Ovary (tissue), 3 donors: ENCODE measurements around the gene CCDC148.

Experiments
- CTCF ChIP-seq, 3 donors: fragments of 450-650 bp in 2 of 3; fragments of 200-600 bp in 1 of 3; IDR thresholded peaks; one replicate each; pipeline versions ENCODE4 v1.5.1 to v1.8.0; 2016 to 2022; ENCODE audit warnings: antibody characterized with exemption in 3 of 3, mild to moderate bottlenecking in 1 of 3
- EP300 ChIP-seq: sonication (generic); formaldehyde crosslinking; IDR thresholded peaks from one replicate; pipeline ENCODE4 v1.6.1; 2017; ENCODE audit warnings: antibody characterized with exemption
- POLR2A ChIP-seq: fragments of 450-650 bp; IDR thresholded peaks from one replicate; pipeline ENCODE4 v1.6.1; 2017; ENCODE audit warnings: antibody characterized with exemption, mild to moderate bottlenecking, moderate library complexity
- donor health status: DM: no; HTN: no; CAD: no.

- TF ChIP-seq POLR2A (no peak), CTCF (IDR thresholded peaks at IDR 0.05) (no peak), EP300 (no peak)
Measured at GRCh38 chr2:158217593-158217992, 239.0 kb downstream of the CCDC148 start.
